Left renal cortex interstitium (tissue), 4 donors: ENCODE data around the gene SLC51A. TPM values are rescaled to one million over a fixed set of nuclear protein-coding genes. Genes with fewer than 3 reads are reported as not detected.

ENCODE experiments used
- DNase-seq, 4 donors: peaks; one replicate each; pipeline ENCODE4 v3.0.0-alpha.2; 2013; ENCODE audit warnings: low read depth in 4 of 4, low spot score in 2 of 4, missing footprints in 1 of 4
- polyA plus RNA-seq, 4 donors: library from polyadenylated mRNA; unstranded; fragments of 120-200 nt; gene quantifications; one replicate each; pipeline ENCODE4 v1.2.1, GENCODE V29; 2013; ENCODE audit not compliant: insufficient read length in 4 of 4

SLC51A gene
- polyA plus RNA-seq, 4 donors, result 7.9 to 18.0 (median 12.0) TPM

- DNase-seq, result no peak
Measured at GRCh38 chr3:196214783-196215441, 1.4 kb upstream of the SLC51A start.

DNA sequence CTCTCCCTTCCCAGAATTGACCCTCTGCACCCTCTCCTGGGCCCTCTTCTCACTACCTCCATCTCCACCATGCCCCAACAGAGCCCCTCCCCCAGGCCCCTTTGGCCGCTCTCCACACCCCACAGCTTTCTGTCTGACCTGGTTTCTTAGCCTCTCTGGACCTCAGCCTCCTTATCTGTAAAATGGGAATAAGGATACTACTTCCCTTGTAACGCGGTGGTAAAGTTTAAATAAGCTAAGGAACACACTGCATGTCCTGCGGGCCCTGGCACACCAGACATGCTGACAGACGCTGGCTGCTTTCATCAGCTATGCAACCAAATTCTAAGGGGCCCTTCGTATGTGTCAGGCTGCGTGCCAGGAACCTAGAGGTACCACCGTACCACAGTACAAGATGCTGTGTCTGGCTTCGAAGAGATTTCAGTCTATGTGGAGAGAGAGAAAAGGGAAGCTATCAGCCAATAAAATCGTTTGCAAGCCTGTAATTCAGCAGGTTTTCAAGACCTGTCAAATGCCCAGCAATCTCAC, 777 bp upstream of the SLC51A start:
- DNase-seq, result no peak

- no peak for DNase-seq
Measured at GRCh38 chr3:196216681-196217211, 412 bp downstream of the SLC51A start.

DNA sequence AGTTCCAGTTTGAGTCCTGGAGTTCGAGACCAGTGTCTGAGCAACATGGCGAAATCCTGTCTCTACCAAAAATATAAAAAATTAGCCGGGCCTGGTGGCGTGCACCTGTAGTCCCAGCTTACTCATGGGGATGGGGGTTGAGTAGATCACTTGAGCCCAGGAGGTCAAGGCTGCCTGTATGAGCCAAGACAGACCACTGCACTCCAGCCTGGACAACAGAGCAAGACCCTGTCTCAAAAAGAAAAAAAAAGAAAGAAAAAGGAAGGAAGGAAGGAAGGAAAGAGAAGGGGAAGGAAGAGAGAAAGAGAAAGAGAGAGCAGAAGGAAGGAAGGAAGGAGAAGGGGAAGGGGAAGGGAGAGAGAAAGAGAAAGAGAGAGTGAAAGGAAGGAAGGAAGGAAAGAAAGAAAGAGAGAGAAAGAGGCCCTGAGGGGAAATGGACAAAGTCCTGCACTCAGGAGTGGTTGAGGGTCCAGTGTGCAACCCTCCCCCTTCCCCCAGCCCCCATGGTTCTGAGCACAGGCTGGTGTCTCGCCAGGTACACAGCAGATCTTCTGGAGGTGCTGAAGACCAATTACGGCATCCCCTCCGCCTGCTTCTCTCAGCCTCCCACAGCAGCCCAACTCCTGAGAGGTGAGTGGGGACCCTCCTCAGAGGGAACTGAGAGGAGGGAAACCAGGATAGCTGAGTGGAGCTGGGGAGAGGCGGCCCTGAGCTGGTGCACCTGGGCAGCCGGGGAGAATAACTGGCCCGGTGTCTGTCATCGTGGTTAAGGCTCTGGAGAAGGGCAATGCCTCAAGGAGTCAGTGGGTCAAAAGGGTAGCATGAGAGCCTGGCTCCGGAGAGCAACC, 1.2 kb downstream of the SLC51A start:
- no peak for DNase-seq

DNA sequence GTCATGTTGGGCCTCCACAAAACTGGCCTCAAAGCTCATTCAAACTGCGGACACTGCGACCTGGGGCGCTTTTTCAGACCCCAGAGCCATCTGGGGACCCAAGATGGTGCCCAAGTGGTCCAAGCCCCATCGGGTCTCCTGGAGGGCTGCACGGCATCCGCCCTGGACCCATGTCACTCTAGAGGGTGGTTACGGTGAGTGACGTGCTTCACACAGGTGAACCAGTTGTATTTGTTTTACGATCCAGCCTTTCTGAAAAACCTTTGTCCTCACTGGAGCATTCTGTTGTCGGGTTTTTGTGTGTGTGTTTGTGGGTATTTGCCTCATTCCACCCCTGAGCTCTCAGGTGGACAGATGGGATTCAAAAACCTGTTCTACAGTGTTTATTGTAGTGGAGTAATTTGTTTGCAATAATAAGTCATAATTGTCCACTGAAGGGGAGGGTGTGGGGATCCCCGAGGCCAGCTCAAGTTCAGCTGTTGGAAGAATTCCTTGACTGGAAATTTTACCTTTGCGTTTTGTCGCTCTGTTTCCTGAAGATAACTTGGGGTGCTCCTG, 1.9 kb downstream of the SLC51A start:
- no peak for DNase-seq

DNA sequence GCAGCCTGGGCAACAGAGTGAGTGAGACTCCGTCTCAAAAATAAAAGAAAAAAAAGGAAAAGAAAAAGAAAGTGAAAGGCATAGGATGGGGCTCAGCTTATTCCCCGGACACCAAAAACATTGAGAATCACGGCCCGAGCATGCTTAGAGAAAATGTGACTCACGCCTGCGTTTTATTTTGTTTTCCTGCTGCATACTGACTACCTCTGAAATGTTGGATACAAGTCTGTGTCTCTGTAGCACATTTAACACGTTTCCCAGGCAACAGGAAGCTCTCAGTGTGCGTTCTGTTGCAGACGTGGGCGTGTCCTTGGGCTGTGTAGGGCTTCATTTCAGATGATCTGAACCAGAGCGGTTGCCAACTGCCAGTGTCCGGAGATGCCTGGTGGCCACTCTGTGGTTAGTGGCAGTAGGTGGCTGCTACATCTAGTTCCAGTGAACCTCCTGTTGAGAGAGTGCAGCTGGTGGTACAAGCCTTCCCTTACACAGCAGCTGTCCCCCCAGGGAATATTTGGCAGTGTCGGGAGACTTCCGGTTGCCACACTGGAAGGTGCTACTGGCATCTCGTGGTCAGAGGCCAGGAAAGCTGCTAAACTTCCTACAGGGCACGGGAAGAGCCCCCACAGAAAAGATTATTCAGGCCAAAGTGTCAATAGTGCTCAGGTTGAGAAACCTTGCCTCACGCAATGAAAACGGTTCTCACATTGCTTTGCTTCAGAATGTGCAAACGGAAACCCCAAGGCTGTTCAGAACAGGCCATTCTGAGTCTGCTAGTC, 3.0 kb downstream of the SLC51A start:
- no peak for DNase-seq

DNA sequence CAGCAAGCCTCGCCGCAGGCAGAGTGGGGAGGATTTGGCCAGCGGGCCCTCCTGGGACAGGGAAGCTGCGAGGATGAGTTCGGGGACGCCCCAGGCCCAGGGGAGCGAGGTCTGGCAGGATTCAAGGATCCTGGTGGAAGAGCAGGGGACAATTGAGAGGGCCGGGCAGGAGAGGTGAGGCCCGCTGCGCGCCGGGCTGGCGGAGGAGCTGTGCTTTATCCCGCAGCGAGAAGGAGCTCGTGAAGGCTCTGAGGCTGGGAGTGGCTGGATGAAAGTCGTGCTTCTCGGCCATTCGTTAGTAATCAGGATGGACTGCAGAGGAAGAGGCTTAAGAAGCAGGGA, 3.6 kb downstream of the SLC51A start:
- no peak for DNase-seq

DNA sequence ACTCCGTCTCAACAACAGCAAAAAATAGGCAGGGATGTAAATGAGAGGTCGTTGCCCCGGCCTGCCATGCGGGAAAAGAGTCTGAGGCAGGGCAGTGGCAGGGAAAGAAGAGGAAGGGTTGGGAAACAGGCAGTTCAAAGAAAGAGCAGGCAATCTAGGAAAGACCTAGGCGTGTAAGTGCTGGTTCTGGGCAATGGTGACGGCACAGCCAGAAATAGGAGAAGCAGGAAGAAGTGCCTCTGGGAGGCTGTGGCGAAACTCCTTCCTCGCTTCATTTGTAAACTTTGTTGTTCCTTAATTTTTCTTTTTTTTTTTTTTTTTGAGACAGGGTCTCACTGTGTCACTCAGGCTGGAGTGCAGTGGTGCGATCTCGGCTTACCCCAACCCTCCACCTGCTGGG, 4.3 kb downstream of the SLC51A start:
- DNase-seq, result no peak

DNA sequence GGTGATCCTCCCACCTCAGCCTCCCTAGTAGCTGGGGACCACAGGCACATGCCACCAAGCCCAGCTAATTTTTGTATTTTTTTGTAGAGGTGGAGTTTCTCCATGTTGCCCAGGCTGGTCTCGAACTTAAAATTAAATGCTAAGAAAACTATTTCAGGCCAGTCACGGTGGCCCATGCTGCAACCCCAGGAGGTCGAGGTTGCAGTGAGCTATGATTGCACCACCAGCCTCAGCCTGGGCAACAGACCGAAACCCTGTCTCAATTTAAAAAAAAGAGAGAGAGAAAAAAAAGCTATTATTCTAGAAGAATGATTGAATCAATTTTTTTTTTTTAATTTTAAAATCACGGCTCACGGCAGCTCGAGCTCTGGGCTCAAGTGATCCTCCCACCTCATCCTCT, 4.7 kb downstream of the SLC51A start:
- no peak for DNase-seq

GRCh38 chr3:196222876-196223595, 6.7 kb downstream of the SLC51A start:
- DNase-seq, result no peak

GRCh38 chr3:196225086-196225485, 8.8 kb downstream of the SLC51A start:
- DNase-seq, result no peak

DNA sequence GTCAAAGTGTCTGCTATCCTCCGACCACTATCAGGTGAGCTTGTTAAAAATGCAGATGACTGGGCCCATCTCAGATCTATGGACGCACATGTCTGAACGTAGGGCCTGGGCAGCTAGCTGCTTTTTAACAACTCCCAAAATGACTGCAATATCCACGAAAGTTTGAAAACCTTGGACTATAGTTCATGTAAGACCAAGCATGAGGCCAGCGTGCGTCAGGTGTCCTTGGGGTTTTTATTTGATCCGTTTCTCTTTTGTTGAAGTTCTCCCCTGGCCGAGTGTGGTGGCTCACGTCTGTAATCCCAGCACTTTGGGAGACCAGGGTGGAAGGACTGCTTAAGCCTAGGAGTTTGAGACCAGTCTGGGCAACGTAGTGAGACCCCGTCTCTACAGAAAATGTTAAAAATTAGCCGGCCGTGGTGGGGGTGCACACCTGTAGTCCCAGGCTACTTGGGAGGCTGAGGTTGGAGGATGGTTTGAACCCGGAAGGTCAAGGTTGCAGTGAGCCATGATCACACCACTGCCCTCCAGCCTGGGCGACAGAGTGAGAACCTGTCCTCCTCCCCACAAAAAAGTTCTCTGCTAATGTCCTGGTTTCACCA, 9.5 kb downstream of the SLC51A start:
- DNase-seq, result no peak

- no peak for DNase-seq
Measured at GRCh38 chr3:196227121-196227561, 10.8 kb downstream of the SLC51A start.

DNA sequence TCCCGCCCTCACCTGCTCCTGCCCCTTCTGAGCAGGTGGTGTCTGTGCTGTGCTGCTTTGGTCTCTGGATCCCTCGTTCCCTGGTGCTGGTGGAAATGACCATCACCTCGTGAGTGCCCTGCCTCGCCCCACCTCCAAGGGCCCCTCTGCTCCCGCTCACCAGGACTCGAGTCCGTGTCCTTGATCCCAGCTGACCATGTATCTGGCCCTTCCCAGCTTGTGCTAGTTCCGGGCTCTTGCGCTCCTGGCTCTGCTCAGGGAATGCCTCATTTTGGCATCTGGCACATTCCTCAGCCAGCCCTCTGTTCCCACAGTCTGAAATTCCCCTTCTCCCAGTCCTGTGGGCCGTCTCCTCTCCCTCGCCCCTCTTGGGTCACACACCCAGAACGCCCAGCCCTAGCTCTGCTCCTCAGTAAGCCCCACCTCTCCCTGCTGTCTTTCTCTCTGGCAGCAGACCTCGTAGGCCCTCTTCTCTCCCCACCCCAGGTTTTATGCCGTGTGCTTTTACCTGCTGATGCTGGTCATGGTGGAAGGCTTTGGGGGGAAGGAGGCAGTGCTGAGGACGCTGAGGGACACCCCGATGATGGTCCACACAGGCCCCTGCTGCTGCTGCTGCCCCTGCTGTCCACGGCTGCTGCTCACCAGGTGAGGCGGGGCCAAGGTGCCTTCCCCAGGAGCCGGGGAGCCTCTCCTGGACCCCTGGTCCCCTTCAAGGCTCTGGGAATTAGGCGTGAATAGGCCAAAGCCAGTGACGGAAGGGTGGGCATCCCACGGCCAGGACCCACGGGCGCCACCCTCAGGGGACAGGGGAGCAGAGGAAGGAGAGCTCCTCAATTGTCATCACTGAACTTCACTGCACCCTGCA, 11.5 kb downstream of the SLC51A start:
- no peak for DNase-seq

GRCh38 chr3:196232154-196232881, 16.0 kb downstream of the SLC51A start:
- no peak for DNase-seq

DNA sequence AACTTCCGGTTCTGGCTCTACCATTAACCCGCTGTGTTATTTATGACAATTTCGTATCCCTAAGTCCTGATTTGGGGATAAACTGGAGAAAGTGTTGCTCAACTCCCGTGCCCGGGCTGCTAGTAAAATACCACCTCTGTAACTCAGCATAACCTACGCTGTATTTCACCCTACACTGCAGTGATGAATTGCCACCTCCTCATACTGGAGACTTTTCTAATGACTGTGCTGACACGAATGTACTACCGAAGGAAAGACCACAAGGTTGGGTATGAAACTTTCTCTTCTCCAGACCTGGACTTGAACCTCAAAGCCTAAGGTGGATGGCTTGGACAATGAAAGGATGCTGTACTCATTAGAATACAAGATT, 16.5 kb downstream of the SLC51A start:
- DNase-seq, result no peak

GRCh38 chr3:196235452-196236122, 19.3 kb downstream of the SLC51A start:
- DNase-seq, result no peak
